Bronchial epithelial cell (primary cell): ENCODE results near the gene SAMD1. TPM values are rescaled to one million over a fixed set of nuclear protein-coding genes. Genes with fewer than 3 reads are reported as not detected.

Experiments used
- DNase-seq: peaks from one replicate; pipeline ENCODE4 v3.0.0-alpha.2; 2010; ENCODE audit warnings: low read depth
- FAIRE-seq: peaks from 2 replicates; lab custom pipeline; 2011; peaks lifted over from hg19 to GRCh38; lab: Jason Lieb, UNC
- H3K27me3 ChIP-seq: 2 replicates; pipeline ENCODE4 v1.5.1; 2011; ENCODE audit warnings: low read length; ENCODE audit not compliant: control insufficient read depth, insufficient read depth
- H3K36me3 ChIP-seq: 2 replicates; pipeline ENCODE4 v1.5.1; 2011; ENCODE audit warnings: low read length; ENCODE audit not compliant: control insufficient read depth, insufficient read depth
- H3K4me3 ChIP-seq: 2 replicates; pipeline ENCODE4 v1.5.1; 2011; ENCODE audit warnings: mild to moderate bottlenecking, low read depth, low read length, control low read depth
- total RNA-seq: library from RNA; depleted of rRNA; stranded (reverse); fragments of >200 nt; gene quantifications from 2 replicates; pipeline ENCODE4 v1.2.1, GENCODE V29; 2014
- TF ChIP-seq, protein P1 (sequence below): IDR thresholded peaks from 2 replicates; pipeline ENCODE4 v1.5.1; 2011; ENCODE audit warnings: mild to moderate bottlenecking, moderate library complexity, low read length, control low read depth, inconsistent platforms; ENCODE audit not compliant: insufficient read depth, severe bottlenecking

SAMD1 gene
- total RNA-seq, 1 donor from 2014 or later, result 16.8 TPM

DNA sequence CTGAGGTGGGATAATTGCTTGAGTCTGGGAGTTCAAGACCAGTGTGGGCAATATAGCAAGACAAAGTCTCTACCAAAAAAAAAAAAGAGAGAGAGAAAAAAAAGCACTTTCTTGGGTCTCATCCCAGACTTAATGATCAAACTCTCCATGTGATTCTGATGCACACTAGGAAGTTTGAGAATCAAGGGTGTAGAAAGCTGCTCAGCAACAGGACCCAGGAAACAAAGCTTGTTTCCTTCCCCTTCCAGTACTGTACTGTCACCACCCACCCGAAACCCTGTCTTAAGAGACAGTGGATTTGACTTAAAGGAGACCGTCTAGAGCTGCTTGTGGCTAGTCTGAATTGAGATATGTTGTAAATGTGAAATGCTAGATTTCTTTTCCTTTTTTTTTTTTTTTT, 12.1 kb downstream of the SAMD1 start:
- no peak for DNase-seq
- no peaks in the 10 kb centered on the region for H3K36me3 ChIP-seq
- H3K27me3 ChIP-seq, result no peaks in the 10 kb centered on the region
- TF ChIP-seq, protein P1, sequence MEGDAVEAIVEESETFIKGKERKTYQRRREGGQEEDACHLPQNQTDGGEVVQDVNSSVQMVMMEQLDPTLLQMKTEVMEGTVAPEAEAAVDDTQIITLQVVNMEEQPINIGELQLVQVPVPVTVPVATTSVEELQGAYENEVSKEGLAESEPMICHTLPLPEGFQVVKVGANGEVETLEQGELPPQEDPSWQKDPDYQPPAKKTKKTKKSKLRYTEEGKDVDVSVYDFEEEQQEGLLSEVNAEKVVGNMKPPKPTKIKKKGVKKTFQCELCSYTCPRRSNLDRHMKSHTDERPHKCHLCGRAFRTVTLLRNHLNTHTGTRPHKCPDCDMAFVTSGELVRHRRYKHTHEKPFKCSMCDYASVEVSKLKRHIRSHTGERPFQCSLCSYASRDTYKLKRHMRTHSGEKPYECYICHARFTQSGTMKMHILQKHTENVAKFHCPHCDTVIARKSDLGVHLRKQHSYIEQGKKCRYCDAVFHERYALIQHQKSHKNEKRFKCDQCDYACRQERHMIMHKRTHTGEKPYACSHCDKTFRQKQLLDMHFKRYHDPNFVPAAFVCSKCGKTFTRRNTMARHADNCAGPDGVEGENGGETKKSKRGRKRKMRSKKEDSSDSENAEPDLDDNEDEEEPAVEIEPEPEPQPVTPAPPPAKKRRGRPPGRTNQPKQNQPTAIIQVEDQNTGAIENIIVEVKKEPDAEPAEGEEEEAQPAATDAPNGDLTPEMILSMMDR, result no peak
- no peak overlapping the region for H3K4me3 ChIP-seq
- no peak for FAIRE-seq

DNA sequence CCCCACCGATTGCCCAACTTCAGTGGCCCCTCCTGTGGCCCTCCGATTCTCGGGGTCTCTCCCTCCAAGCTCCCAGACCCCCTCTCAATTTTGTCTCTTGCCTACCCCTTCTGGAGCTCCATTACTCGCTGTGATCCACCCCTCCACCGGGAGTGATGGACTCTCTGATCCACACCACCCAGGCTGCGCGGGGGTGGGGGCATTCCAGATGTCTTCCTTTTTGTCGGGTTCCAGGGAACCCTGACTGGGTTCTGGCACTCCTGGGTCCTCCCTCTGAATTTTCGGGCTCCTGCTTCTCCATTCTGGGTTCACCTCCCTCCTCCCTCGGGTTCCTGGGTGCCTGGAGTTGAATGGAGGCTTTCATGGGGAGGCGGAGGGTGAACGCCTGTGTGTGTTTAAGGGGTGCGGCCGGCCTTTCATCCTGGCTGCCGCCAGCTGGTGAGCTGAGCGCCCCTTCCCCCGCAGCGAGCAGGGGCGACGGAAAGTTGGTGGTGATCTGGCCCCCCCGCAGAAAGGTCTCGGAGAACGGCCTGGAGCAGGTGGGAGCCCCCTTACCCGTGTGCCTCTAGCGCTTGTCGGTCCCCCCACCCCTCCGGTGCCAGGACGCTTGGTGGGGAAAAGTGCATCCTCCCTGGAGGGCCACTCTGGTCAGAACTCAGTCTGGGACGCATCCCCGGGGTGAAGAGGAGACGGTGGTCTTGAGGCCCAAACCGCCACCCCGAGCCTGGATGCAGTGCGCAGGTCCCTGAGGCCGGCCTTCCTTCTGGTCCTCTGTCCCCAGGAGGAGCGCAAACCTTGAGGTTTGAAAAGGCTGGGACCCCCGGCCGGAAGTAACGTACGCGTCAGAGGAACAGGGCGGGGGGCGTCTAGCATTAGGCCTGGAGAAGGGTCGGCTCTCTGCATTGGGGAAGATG, 16.4 kb downstream of the SAMD1 start:
- DNase-seq (peak; percentile 30), FAIRE-seq (no peak)
- Histone ChIP-seq H3K4me3 (peak overlapping the region; percentile 58), H3K27me3 (no peaks in the 10 kb centered on the region), H3K36me3 (no peaks in the 10 kb centered on the region)
- TF ChIP-seq, protein P1, result no peak

DNA sequence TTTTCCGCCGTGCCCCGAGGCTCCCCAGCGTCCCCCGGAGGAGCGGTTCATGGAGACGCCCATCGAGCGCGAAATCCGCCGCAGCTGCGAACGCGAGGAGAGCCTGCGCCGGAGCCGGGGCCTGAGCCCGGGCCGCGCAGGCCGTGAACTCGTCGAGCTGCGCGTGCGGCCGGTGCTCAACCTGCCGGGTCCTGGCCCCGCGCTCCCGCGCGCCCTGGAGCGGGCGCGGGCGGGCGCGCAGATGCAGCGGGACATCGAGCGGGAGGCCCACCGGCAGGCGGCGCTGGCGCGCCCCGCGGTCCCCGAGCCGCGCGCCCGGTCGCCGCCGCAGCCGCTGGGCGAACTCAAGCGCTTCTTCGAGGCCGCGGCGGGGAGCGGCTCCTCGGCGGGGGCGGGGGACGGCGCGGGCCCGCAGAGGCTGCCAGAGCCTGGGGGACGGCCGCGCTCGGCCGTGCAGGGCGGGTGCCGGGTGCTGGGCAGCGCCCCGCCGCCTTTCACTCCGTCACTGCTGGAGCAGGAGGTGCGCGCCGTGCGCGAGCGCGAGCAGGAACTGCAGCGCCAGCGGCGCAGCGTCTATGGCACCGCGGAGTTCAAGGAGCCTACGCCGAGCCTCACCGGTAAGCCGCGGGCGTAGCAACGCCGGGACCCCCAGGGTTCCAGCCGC, 17.2 kb downstream of the SAMD1 start:
- Histone ChIP-seq H3K4me3 (peak overlapping the region; percentile 58), H3K36me3 (no peaks in the 10 kb centered on the region), H3K27me3 (no peaks in the 10 kb centered on the region)
- peak; percentile 63 for DNase-seq
- TF ChIP-seq, protein P1, result peak; percentile 43
- FAIRE-seq, result no peak

DNA sequence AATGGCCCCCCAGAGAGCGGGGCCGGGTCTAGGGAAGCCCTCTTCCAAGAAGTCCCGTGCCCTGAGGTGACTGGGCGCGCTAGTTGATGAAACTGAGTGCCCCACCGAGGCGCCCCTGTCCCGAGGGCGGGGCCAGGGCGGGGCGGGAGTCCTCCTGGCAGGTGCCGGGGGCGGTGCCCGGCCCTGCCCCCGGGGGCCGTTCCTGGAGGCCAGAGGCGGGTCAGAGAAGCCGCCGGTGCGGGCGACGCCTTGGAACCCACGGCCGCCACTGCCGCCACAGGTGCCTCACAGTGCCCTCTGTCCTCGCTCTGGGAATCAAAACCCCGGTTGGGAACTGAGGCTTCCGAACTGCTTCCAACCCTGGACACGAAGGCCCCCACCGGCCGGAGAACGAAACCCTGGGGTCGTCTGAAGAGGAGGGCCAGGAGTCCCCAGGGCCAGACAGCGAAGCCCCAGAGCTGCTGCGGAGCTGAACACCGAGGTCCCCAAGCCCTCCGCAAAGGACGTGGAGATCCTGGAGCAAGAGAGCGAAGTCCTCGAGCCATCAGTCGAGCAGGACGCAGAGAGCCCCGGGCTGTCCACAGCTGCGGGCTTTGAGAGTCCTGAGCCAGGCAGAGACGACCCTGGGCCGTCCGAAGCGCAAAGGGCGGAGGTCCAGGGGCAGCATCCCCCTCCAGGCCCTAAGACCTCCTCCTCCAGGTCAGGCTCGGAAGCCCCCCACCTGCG, 17.9 kb downstream of the SAMD1 start, which contains the start of gene MISP3:
TSS of gene MISP3 (plus strand) at position 252 of the 726 bp plus-strand sequence. CDS start 524 bp downstream, outside the sequence.
- DNase-seq, result no peak
- H3K4me3 ChIP-seq, result peak within 1 kb of the TSS; percentile 58
- no peak for FAIRE-seq
- TF ChIP-seq, protein P1, result no peak
- H3K27me3 ChIP-seq, result no peaks in the 10 kb centered on the region
- no peaks in the 10 kb centered on the region for H3K36me3 ChIP-seq

DNA sequence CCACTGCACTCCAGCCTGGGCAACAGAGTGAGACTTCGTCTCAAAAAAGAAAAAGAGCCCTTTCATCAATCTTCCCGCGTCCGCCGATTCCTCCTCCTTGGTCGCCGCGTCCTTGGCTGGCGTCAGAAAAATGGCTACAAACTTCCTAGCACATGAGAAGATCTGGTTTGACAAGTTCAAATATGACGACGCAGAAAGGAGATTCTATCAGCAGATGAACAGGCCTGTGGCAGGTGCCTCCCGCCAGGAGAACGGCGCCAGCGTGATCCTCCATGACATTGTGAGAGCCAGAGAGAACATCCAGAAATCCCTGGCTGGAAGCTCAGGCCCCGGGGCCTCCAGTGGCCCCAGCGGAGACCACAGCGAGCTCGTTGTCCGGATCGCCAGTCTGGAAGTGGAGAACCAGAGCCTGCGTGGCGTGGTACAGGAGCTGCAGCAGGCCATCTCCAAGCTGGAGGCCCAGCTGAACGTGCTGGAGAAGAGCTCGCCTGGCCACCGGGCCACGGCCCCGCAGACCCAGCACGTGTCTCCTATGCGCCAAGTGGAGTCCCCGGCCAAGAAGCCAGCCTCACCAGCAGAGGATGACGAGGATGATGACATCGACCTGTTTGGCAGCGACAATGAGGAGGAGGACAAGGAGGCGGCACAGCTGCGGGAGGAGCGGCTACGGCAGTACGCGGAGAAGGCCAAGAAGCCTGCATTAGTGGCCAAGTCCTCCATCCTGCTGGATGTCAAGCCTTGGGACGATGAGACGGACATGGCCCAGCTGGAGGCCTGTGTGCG, 20.1 kb downstream of the SAMD1 start:
- FAIRE-seq (no peak), DNase-seq (no peak)
- Histone ChIP-seq H3K36me3 (no peaks in the 10 kb centered on the region), H3K4me3 (no peak overlapping the region), H3K27me3 (no peaks in the 10 kb centered on the region)
- TF ChIP-seq, protein P1, result no peak
